ENCODE results near the gene SLC38A10. TPM values are rescaled to one million over a fixed set of nuclear protein-coding genes. Genes with fewer than 3 reads are reported as not detected.

SLC38A10 gene
- total and polyA plus RNA-seq, 2 of the 4 experiments (the other 2 are of a cell fraction): 12.7 to 46.7 TPM

DNA sequence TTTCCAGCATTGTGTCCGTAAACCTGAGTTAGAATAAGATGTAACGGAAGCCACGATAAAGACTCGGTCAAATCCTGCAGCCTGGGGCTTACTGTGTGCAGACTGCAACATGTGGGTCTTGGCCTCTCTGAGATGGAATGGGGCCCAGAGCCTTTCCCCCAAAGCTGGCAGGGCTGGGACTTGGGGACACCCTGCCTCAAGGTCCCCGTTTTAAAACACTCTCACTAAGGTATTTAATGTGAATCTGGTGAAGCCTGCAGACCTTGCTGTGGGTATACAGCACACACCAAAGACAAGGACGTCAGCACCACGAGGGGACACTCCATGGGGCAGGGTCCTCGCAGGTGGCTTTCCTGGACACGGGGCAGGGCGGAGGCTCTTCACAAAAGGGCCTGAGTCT, 53.9 kb downstream of the SLC38A10 start:
- Histone ChIP-seq H4K20me1 (ENCODE audit: insufficient read depth, low read length) (peaks cover 36% of the 10 kb centered on the region), H3K79me1 (ENCODE audit: low read depth in 1 of 2, low read length in 2 of 2) (peaks cover 29 to 74% of the 10 kb centered on the region in 2 experiments), H3K4ac (ENCODE audit: low read depth, low read length) (no peak overlapping the region), H3K56ac (ENCODE audit: extremely low read depth, insufficient read depth, low read length) (no peak overlapping the region), H3K27ac (ENCODE audit: insufficient read depth, low read length) (no peak overlapping the region), H3K36me3 (ENCODE audit: control insufficient read depth, insufficient read depth, low read length) (peaks cover 4% of the 10 kb centered on the region; the same call in 1 of the 2 replicates), H2BK5ac (ENCODE audit: low read depth, low read length, poor library complexity, severe bottlenecking) (no peak overlapping the region), H2AK5ac (ENCODE audit: low read depth, low read length) (no peak overlapping the region), H3K4me2 (ENCODE audit: low read depth, low read length) (no peak overlapping the region), H2BK15ac (ENCODE audit: low read depth, low read length) (no peak overlapping the region), H3K9me3 (ENCODE audit: control insufficient read depth, insufficient read depth, low read length) (no peaks in the 10 kb centered on the region), H3K23ac (ENCODE audit: low read depth, low read length) (no peak overlapping the region), H3K27me3 (ENCODE audit: control insufficient read depth, insufficient read depth, low read length) (no peaks in the 10 kb centered on the region), H3K14ac (replicated peaks; ENCODE audit: low read depth, low read length) (no peak overlapping the region), H3K9me1 (ENCODE audit: insufficient read depth, low read length) (peaks cover 11% of the 10 kb centered on the region; the same call in 1 of the 2 replicates), H3K9ac (ENCODE audit: low read depth, low read length) (no peak overlapping the region), H2AK9ac (replicated peaks; ENCODE audit: low read depth, low read length, poor library complexity) (peak overlapping the region; percentile 26), H4K8ac (ENCODE audit: low read depth in 2 of 2, low read length in 2 of 2) (no peak overlapping the region), H4K5ac (ENCODE audit: low read depth, low read length) (no peak overlapping the region), H2BK20ac (ENCODE audit: low read depth, low read length) (no peak overlapping the region), H2AFZ (replicated peaks; ENCODE audit: low read length, poor library complexity) (no peak overlapping the region), H3K4me1 (ENCODE audit: control insufficient read depth, insufficient read depth, low read length) (peaks cover 17% of the 10 kb centered on the region), H4K91ac (ENCODE audit: insufficient read depth, low read depth, low read length) (no peak overlapping the region), H3K18ac (ENCODE audit: low read depth, low read length) (no peak overlapping the region), H2BK120ac (ENCODE audit: low read depth, low read length) (no peak overlapping the region), H3K4me3 (ENCODE audit: insufficient read depth, low read depth, low read length) (no peak overlapping the region)
- POLR2A ChIA-PET (ENCODE audit: unreplicated experiment): no interaction called here
- DNase-seq: no peak
- in situ Hi-C loops (cut with MboI; ENCODE audit: low sequenced_read_pairs) (no loop called here), intact Hi-C loops (cut with micrococcal nuclease) (loop anchor here (1.0 kb wide), 1 partner anchor 99 kb away; no protein-coding TSS in a partner anchor), dilution Hi-C loops (cut with HindIII; ENCODE audit: low sequenced_read_pairs, unreplicated experiment) (no loop called here)
- ATAC-seq (ENCODE audit: low read depth): no peak
- CTCF ChIA-PET: no interaction called here
- no TSS peak for BruUV-seq (replicated peaks)
- WGBS, 2 experiments (ENCODE audit: extremely low coverage in 2 of 2, insufficient read length in 1 of 2): 100% methylated on average over 4 of the region's 10 CpGs; no CpG with 5 or more reads in 1 of the 2 experiments
- TF ChIP-seq, protein P1, sequence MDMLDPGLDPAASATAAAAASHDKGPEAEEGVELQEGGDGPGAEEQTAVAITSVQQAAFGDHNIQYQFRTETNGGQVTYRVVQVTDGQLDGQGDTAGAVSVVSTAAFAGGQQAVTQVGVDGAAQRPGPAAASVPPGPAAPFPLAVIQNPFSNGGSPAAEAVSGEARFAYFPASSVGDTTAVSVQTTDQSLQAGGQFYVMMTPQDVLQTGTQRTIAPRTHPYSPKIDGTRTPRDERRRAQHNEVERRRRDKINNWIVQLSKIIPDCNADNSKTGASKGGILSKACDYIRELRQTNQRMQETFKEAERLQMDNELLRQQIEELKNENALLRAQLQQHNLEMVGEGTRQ (IDR thresholded peaks at IDR 0.05; ENCODE audit: low read depth, low read length): no peak

Measured in IMR-90 (cell line).